Kidney (tissue), 14 donors: ENCODE results near the gene KIRREL3. TPM values are rescaled to one million over a fixed set of nuclear protein-coding genes. Genes with fewer than 3 reads are reported as not detected.

Experiments used
- DNase-seq, 5 donors: peaks; one replicate each; pipeline ENCODE4 v3.0.0-alpha.2; 2013 to 2020
- FAIRE-seq: peaks from 2 replicates; lab custom pipeline; 2012; peaks lifted over from hg19 to GRCh38; lab: Jason Lieb, UNC
- H3K27ac ChIP-seq, 2 donors: one replicate each; pipeline ENCODE4 v1.7.0; 2013; ENCODE audit warnings: low read depth in 2 of 2, low read length in 2 of 2, inconsistent platforms in 1 of 2
- H3K27me3 ChIP-seq: one replicate; pipeline ENCODE4 v1.7.1; 2013; ENCODE audit warnings: low read length, inconsistent platforms; ENCODE audit not compliant: control insufficient read depth, insufficient read depth
- H3K36me3 ChIP-seq, 3 donors: one replicate each; pipeline versions ENCODE4 v1.7.0 to v1.7.1; 2013; ENCODE audit warnings: low read length in 3 of 3, control low read depth in 1 of 3, inconsistent platforms in 1 of 3; ENCODE audit not compliant: insufficient read depth in 3 of 3, control insufficient read depth in 2 of 3
- H3K4me1 ChIP-seq, 3 donors: one replicate each; pipeline versions ENCODE4 v1.7.0 to v1.7.1; 2013; ENCODE audit warnings: low read length in 3 of 3, inconsistent platforms in 1 of 3, low read depth in 1 of 3; ENCODE audit not compliant: control insufficient read depth in 2 of 3, insufficient read depth in 2 of 3
- H3K4me3 ChIP-seq, 3 donors: one replicate each; pipeline versions ENCODE4 v1.7.0 to v1.8.1; 2013; ENCODE audit warnings: low read length in 3 of 3, control low read depth in 1 of 3, inconsistent platforms in 1 of 3
- H3K9ac ChIP-seq, 3 donors: one replicate each; pipeline versions ENCODE4 v1.7.0 to v1.7.1; 2013; ENCODE audit warnings: low read length in 3 of 3, control low read depth in 1 of 3, inconsistent platforms in 1 of 3
- H3K9me3 ChIP-seq, 3 donors: one replicate each; pipeline versions ENCODE4 v1.7.0 to v1.7.1; 2013; ENCODE audit warnings: low read length in 3 of 3, control low read depth in 1 of 3, inconsistent platforms in 1 of 3; ENCODE audit not compliant: control insufficient read depth in 2 of 3, insufficient read depth in 1 of 3
- intact Hi-C: fragments of 100-400 bp; cut with DNase I; formaldehyde crosslinking; loops from one replicate; pipeline ENCODE4 v1.11.1; 2022
- polyA plus RNA-seq: library from polyadenylated mRNA; stranded (reverse); fragments of 350-450 nt; fragmentation: Illumina TruSeq; extraction: RNeasy Lipid Tissue Mini Kit (QIAGEN cat#74804); gene quantifications from one replicate; pipeline ENCODE4 v1.2.3, GENCODE V29; 2014; ENCODE audit warnings: low read depth, low replicate concordance; ENCODE audit not compliant: insufficient read depth
- total RNA-seq: library from RNA; stranded (reverse); fragmentation: NEBNext Ultra II Directional; extraction: Animal tissue kit (Norgen Biotek cat#: 25700); gene quantifications from one replicate; pipeline ENCODE4 v1.2.1, GENCODE V29; 2021
- TF ChIP-seq, protein P1 (sequence below): IDR thresholded peaks from 3 replicates; pipeline ENCODE4 v1.5.1; 2012; ENCODE audit warnings: mild to moderate bottlenecking, moderate library complexity, borderline replicate concordance; ENCODE audit not compliant: insufficient read depth; ENCODE audit errors: extremely low read depth
- donor health status: control.
- donor health status: control.
- donor health status: control.
- donor health status: control.
- donor health status: control.
- donor health status: DM: yes; HTN: yes; CAD: no.
- donor health status: Normal renal cell carcinoma (clear cell type).

The KIRREL3 gene
- total and polyA plus RNA-seq, 2 donors from 2014 or later, result 0.19 to 0.22 TPM

DNA sequence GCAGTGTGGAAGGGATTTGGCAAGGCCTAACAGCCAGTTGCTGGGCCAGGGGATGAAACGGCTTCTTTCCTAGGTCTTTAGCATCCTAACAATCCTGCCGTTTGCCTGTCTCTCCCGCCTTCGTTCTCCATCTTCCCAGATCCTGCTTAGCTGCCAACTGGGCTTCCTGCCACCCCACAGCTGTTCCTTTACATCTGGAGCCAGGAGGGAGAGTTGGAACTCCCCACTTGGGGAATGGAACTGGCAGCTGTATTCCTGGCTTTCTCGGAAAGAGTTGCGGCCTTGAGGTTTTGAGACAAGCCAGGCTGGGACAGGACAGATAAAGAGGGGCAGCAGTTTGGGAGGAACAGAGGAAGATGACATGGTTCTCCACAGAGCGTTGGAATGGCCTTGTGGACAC lies 585.4 kb downstream of the KIRREL3 start:
- no peaks in the 10 kb centered on the region for H3K9me3 ChIP-seq
- intact Hi-C loops, result no loop called here
- peaks cover 0 to 4% (median 0%) of the 10 kb centered on the region in 3 donors for H3K36me3 ChIP-seq
- peak in 4 of 5 donors; percentile 34 to 92 (median 72) for DNase-seq
- no peak for FAIRE-seq
- peak overlapping the region; percentile 36 to 40 for H3K27ac ChIP-seq
- H3K4me3 ChIP-seq, result no peak overlapping the region
- H3K27me3 ChIP-seq, result no peaks in the 10 kb centered on the region
- H3K9ac ChIP-seq, result no peak overlapping the region
- TF ChIP-seq, protein P1, sequence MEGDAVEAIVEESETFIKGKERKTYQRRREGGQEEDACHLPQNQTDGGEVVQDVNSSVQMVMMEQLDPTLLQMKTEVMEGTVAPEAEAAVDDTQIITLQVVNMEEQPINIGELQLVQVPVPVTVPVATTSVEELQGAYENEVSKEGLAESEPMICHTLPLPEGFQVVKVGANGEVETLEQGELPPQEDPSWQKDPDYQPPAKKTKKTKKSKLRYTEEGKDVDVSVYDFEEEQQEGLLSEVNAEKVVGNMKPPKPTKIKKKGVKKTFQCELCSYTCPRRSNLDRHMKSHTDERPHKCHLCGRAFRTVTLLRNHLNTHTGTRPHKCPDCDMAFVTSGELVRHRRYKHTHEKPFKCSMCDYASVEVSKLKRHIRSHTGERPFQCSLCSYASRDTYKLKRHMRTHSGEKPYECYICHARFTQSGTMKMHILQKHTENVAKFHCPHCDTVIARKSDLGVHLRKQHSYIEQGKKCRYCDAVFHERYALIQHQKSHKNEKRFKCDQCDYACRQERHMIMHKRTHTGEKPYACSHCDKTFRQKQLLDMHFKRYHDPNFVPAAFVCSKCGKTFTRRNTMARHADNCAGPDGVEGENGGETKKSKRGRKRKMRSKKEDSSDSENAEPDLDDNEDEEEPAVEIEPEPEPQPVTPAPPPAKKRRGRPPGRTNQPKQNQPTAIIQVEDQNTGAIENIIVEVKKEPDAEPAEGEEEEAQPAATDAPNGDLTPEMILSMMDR, result no peak
- peaks cover 0 to 13% (median 5%) of the 10 kb centered on the region in 3 donors for H3K4me1 ChIP-seq

DNA sequence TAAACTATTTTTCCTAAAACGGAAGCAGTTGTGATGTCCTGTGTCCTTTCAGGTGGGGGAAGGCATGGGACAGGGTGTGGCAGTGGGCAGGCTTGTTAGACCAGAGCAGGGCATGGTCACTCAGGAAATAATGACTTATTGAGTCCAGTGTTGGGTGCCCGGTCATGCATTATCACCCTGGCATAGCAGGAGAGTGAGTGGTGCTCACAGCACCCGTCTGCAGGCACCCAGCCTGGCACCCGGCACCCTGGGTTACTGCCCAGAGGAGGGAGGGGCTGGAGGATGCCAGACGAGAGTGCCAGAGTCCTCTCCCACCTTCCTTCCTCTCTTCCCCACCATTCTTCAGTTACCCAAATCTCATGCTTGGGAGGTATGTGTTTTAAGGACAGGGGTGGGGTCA lies 586.0 kb downstream of the KIRREL3 start:
- intact Hi-C loops, result no loop called here
- no peak overlapping the region for H3K4me3 ChIP-seq
- H3K9me3 ChIP-seq, result no peaks in the 10 kb centered on the region
- H3K27me3 ChIP-seq, result no peaks in the 10 kb centered on the region
- FAIRE-seq (no peak), DNase-seq (peak in 1 of 5 donors; percentile 86)
- no peak overlapping the region for H3K27ac ChIP-seq
- peaks cover 0 to 6% (median under 1%) of the 10 kb centered on the region in 3 donors for H3K36me3 ChIP-seq
- TF ChIP-seq, protein P1, result no peak
- no peak overlapping the region for H3K9ac ChIP-seq
- peaks cover 0 to 13% (median 5%) of the 10 kb centered on the region in 3 donors for H3K4me1 ChIP-seq

DNA sequence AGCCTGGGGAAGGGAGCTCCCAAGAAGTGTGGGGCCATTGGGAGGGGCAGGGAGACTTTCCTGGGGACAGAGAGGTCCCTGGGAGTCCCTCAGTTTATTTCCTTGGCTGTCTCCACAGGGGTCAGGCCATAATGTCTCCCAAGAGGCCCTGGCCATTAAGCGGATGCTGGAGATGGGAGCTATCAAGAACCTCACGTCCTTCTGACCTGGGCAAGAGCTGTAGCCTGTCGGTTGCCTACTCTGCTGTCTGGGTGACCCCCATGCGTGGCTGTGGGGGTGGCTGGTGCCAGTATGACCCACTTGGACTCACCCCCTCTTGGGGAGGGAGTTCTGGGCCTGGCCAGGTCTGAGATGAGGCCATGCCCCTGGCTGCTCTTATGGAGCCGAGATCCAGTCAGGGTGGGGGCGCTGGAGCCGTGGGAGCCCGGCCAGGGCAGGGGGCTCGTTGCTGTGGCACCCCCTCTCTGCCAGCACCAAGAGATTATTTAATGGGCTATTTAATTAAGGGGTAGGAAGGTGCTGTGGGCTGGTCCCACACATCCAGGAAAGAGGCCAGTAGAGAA lies 586.6 kb downstream of the KIRREL3 start:
- no peaks in the 10 kb centered on the region for H3K9me3 ChIP-seq
- intact Hi-C loops, result no loop called here
- no peak for DNase-seq
- FAIRE-seq, result no peak
- peak overlapping the region in 1 of 2 donors; percentile 21 for H3K27ac ChIP-seq
- no peak overlapping the region for H3K9ac ChIP-seq
- no peaks in the 10 kb centered on the region for H3K27me3 ChIP-seq
- TF ChIP-seq, protein P1, result no peak
- no peak overlapping the region for H3K4me3 ChIP-seq
- H3K4me1 ChIP-seq, result peaks cover 0 to 13% (median 5%) of the 10 kb centered on the region in 3 donors
- peaks cover 0 to 6% (median 4%) of the 10 kb centered on the region in 3 donors for H3K36me3 ChIP-seq

DNA sequence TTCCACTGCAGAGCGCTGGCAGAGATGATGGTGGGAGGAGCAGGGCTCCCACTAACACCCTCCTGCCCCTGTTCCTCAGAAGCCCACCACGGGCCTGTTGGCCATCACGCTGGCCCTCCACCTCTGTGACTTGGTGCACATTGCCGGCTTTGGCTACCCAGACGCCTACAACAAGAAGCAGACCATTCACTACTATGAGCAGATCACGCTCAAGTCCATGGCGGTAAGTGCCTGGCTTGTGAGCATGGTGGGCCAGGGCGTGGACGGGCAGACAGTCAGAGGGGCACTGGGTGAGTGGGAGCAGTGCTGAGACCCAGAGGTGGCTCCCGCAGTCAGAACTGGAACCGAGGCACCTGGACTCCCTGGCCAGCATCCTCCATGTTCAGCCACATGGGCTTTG lies 587.1 kb downstream of the KIRREL3 start:
- Histone ChIP-seq H3K27ac (no peak overlapping the region), H3K4me3 (no peak overlapping the region), H3K9me3 (no peaks in the 10 kb centered on the region), H3K36me3 (peaks cover 0 to 6% (median 4%) of the 10 kb centered on the region in 3 donors), H3K9ac (no peak overlapping the region), H3K27me3 (no peaks in the 10 kb centered on the region), H3K4me1 (peaks cover 0 to 13% (median 5%) of the 10 kb centered on the region in 3 donors)
- intact Hi-C loops, result no loop called here
- FAIRE-seq (no peak), DNase-seq (no peak)
- TF ChIP-seq, protein P1, result no peak
